AG08396 (cell line): Measurements from ENCODE around the gene EEF1AKMT3.
"Not testable (repeated sequence)": the region's sequence is repeated elsewhere in the genome, so short reads cannot be mapped to it uniquely, and the experiment has no call there.

Experiments used
- DNase-seq: peaks from one replicate; pipeline ENCODE4 v3.0.0; 2012; ENCODE audit warnings: low spot score, mixed read lengths

EEF1AKMT3 gene

DNA sequence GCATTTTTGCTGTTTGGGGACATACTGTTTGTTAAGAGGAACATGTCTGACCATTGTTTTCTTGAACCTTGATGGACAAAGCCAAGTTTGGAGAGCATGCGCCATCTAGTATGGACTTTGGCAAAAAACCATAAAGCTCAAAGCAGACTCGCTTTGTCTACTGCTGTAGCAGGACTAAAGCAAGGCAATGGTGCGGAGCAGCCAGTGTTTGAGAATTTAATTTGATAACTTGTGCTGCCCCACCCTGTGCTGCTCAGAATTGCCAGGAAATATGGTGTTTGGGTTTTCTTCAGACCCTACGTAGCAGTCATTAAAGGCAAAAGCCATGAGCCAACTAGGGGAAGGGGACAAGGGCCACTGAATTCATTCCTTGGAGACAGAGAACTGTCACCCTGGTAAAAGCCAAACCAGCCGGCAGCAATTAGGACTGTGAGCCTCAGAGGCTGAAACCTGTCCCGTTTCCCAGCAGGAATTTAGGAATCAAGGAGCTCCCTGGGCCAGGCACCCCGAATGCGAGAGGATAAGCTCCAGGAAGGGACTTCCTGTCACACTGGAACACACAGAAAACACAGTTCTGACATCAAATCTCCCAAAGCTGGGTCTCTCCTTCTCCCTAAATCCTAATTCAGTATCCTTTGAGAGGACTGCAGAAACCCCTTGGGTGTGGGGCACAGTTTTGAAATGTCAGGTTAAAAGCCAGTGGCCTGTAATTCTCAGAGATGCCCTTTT is 45.0 kb downstream of the EEF1AKMT3 start:
- no peak for DNase-seq

DNA sequence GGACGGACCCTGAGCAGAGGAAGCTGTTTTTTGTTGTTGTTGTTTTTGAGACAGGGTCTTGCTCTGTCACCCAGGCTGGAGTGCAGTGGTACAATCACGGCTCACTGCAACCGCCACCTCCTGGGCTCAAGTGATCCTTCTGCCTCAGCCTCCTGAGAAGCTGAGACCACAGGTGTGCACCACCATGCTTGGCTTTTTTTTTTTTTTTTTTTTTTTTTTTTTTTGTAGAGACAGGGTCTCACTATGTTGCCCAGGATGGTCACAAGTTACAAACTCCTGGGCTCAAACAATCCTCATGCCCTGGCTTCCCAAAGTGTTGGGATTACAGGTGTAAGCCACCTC is 45.5 kb downstream of the EEF1AKMT3 start:
- DNase-seq: not testable (repeated sequence)

DNA sequence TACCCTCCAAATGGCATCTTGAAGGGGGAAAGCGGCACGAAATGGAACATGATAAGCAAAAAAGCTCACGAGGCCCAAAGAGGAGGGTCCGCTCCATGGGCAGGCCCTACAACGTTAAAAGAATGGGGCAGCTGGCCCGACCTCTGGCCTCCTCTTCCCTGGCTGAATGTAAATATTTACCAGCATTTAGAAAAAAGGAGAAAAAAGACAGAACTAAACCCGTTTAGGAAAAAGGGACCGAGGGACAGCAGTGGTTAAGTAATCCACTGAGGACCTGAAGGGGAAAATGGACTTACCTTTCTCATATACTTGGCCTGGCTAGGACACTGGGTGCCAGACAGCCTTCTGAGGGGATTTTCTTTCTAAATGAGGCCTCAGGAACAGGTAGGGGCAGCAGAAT is 47.7 kb downstream of the EEF1AKMT3 start:
- not testable (repeated sequence) for DNase-seq

DNA sequence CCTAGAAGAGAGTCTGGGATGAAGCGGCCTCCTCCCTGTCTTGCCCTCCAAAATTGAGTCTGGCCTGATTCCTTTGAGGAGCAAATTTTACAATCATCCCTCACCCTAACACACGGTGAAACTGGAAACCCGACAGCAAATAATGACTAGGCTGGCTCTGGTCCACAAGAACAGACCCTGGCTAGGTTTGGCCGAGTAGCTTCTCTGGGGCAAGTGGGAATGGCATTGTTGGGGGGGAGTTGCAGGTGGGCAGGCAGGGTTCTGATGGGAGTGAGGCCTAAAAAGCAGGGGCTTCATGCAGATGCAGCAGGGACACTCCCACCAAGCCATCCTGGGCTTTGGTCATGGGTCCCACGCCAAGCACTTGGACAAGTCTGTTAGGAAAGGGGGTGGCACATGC is 48.6 kb downstream of the EEF1AKMT3 start:
- not testable (repeated sequence) for DNase-seq

DNA sequence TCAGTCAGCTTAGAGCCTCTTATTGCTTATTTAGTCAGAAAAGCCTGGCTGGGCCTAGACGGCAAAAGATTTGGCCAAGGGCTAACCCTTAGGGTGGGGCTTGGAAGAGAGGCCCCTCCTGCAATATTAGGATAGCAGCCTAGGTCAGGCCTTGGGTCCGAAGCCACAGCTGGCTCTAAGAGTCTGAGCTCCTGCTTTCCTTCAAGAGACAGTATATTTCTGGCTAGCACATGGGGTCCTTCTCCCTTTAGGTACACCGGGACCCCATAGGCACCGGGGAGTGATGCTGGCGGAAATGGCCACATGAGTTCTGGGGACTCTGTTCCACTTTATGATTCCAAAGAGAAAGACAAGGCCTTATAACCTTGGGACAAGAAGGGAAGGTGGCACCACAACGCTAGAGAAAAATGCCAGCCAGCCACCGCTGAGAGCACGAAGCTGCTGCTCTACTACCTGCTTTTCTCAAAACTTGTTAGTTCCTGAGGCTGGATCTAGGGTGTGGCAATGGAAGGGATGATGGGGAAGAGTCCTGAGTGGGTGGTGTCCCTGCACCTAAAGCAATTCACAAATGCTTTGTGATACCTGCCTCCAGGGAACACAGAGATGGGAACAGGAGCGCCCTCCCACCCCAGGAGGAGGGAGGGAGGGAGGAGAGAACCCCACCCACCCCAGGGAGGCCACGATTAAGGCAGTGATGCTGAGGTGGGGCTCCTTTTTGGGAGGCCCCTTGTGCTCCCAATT is 49.2 kb downstream of the EEF1AKMT3 start:
- no peak for DNase-seq

DNA sequence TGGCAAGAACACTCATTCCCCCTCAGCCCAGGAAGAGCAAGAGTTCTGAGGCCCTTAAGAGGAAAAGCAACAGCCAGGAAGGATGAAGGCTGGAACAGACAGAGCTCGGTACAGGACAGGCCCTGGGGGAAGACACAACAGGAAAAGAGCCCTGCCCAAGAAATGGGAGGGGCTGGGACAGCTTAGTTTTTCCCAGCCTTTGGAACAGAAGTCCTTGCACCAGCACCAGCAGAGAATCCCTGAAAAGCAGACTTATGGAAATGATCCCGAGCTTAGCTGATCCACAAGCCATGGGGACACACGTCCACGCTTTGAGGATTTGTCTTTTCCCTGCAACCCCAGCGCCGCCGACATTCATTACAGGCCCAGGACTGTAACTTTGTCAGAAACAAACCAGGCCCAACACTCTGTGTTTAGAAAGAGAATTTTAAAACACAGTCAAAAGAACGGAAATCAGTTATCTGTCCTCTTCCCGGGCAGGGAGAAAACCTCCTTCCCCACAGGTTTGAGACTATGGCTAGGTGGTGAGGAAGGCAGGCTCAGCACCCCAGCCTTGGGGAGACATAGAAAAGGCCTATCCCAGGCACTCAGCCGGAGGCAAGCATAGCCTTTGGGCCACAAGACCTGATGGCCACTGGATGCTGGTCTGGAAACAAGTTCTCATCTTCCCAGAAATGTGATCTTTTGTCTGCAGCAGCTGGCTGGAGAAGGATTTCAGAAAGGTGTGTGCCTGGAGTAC is 50.1 kb downstream of the EEF1AKMT3 start:
- no peak for DNase-seq

DNA sequence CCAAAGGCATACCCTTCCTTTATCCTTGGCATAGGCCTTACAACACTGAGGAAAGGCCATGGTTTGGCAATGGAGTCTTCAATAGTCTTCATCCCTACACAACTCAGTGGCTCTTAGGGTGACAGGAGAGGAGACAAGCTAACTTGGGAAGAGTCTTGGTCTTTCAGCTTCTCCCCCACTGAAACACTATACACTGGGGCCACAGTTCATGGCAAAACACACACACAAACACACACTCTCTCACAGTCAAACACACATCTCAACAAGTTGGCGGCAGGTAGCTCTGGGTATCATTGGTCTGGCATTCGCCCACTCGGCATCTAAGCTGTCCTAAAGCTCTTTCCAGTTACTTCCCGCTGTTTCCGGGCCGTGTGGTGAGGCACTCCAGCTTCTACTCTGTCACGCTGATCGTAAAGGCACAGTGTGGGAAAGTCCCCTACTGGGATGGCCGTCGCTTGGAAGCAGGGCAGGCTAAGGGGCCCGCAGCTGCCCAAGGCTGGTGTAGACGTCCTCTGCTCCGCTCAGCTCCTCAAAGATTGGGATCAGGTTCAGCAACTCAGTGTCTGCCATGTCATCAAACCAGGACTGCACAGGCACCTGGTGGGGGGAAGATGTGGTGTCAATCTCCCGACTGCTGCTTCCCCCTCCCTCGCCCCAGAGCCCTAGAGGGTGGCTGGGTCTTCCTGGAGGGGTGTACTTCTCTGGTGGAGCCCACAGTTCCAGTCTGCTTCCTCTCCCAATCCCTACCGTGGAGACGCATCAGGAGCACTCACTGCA is 50.9 kb downstream of the EEF1AKMT3 start:
- DNase-seq: no peak

DNA sequence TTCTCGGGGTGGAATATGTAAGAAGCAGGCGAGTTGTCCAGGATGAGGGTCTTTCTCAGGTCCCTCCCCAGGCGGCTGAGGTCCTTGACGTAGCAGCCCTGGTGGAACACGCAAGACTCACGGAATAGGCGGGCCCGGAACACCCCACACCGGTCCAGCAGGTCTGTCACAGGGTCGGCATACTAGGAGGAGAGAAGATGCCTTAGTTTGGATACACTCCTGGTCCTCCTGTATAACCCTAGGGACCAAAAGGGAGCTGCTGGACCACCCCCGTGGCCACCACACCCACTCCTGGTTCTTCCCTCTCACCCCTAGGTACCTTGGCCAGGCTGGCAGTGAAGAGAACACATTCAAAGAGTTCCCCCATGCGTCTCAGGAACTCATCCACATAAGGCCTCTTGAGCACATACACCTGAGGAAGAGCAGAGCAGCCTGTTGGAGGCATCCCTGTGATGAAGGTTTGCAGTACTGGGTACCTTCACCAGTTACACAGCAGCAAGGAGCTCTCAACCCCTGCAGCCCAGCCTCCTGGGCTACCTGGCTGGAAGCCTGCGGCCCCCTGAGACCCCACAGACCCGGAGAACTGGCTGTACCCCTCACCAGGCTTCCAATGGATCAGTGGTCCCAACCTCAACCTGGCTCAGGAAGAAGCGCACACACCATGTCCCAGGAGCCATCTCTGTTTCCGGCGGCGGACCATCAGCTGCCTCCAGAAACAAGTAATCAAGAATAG is 51.7 kb downstream of the EEF1AKMT3 start:
- no peak for DNase-seq

DNA sequence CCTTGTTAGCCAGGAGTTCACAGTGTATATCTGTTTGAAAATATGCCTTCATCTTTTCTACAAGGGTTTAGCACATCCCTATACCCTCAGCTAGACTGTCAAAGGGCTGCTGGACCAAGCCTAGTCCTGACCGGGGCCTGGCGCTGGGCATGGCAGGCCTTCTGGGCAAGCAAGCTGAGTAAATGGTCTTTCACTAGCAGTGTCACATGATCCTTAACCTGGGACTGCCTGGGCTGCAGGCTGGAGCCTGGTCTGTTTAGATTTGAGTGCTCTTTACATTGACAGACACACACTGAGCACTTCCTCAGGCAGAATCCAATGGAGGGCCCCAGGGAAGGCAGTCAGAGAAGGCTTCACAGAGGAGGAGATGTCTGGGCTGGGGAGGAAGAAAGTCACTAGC is 53.0 kb downstream of the EEF1AKMT3 start:
- no peak for DNase-seq

DNA sequence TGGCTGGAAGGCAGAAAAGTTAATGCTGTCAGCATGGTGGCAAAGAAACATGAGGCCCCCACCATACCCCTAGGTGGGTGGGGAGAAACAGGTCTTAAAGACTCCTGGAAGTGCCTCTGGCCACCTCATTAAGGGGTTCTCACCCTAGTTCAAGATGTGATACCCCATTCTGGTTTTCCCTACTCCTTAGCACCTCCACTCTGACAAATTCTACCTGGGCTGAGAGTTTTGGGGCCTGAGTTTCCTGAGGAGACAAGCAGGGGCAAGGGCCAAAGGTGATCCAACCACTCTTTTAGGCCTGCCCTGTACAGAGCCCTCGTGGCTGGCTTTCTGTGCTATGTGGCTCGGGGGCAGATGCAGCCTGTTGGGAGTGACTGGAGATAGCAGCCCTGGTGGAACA is 54.0 kb downstream of the EEF1AKMT3 start:
- no peak for DNase-seq

DNA sequence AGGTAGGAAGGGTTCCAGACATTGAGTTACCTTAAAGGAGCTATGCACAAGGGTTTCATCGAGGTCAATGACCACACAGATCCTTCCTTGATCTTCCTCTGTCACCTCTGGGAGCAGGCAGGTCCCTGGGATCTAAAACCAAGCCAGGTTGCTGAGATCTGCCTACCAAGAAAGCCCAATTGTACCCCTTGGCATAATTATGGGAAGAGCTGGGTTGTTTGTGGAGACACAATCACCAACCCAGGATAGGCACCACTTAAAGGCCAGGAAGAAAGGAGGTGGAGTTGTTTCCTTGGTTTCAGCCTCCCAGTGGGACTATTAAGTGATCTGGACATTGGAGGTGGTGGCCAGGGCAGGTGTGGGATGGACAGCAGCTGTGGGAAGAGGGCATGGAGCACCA is 54.6 kb downstream of the EEF1AKMT3 start:
- DNase-seq: no peak

DNA sequence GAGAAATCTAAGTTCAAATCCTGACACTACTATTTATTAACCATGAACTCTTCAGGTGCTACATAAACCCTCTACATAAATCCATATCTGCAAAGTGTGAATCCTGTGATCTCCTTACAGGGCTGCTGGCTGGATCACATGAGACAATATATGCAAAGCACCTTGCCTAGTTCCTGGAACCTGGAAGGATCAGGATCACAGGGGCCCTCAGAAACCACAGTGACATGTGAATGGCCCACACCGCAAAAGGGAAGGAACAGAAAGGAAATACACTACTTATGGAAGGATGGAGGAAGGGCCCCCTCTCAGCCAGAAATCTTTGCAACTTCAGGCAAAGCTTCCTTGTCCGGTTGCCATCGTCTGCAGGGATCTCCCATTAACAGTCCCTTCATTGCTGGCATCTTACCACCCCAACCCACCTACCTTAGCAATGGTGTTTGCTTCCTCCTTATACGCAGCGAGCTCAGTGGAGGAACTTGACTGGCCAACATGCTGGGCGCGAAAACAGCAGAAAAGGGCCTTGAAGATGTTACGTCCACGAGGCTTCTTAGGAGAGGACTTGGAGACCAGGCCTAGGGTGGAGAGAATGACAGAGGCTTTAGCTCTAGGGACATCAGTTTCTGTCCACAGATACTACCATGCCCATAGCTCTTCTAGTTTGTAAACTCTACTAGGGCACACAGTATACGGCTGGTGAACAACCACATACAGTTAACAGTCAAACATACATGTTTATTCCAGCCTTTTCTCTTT is 56.8 kb downstream of the EEF1AKMT3 start:
- DNase-seq: no peak

DNA sequence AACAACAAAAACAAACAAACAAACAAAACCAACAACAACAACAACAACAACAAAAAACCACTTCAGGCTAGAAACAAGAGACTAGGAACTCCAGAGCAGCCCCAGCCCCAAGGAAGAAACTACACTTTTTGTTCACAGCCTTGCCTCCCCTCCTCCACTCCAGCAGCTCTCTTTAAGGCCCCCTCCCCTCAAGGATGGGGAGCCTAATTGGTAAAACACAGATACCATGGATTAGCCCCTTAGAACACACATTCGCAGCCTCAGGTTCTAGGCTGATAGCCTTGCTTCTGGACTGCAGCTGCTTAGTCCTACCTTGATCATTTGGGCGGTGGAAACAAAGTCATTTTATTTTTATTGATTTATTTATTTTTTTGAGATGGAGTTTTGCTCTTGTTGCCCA is 58.0 kb downstream of the EEF1AKMT3 start:
- no peak for DNase-seq
